Measurements from ENCODE around the gene HORMAD2.

DNA sequence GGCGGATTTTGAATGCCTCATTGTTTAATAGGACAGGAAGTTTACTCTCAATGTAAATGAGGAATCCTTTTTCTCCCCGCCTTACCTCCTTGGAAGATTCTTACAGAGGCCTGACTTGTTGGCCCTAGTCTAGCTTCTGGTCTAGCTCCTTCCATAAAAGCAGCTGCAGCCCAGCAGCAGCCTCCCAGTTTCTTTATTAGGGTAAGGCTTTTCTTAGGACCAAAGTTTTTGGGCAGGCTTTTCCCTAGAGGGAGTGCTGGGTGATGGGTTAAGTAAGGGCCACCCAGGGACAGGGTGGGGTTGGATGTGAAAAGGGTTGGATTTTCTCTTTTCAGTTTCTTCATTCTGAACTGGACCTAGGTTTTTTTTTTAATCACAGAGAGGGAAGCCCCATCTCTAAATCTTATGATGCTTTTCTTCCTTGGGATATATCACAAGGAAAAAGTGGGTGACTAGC is 116.6 kb downstream of the HORMAD2 start:
- TF ChIP-seq SIN3A (IDR thresholded peaks at IDR 0.05; ENCODE audit: borderline replicate concordance, insufficient read depth, low read length): no peak
- TF ChIP-seq POLR2AphosphoS5 (IDR thresholded peaks at IDR 0.05; ENCODE audit: low read depth, low read length): no peak; the same call in 1 of the 2 replicates
- no peak for TF ChIP-seq FOXP2 (optimal IDR thresholded peaks at IDR 0.05; ENCODE audit: borderline replicate concordance, extremely low read depth, extremely low read length, insufficient read depth)

Measured in PFSK-1 (cell line).